GM19043 (cell line): ENCODE measurements around the gene NRSN2.
A peak's percentile ranks its signal among the peaks of the same experiment; 100 is the strongest.

Experiments used
- ATAC-seq: cut with Tn5 transposase; IDR thresholded peaks from one replicate; pipeline ENCODE4 v1.9.1; 2021; ENCODE audit warnings: low read depth; ENCODE audit not compliant: unreplicated experiment

Gene NRSN2, protein sequence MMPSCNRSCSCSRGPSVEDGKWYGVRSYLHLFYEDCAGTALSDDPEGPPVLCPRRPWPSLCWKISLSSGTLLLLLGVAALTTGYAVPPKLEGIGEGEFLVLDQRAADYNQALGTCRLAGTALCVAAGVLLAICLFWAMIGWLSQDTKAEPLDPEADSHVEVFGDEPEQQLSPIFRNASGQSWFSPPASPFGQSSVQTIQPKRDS

DNA sequence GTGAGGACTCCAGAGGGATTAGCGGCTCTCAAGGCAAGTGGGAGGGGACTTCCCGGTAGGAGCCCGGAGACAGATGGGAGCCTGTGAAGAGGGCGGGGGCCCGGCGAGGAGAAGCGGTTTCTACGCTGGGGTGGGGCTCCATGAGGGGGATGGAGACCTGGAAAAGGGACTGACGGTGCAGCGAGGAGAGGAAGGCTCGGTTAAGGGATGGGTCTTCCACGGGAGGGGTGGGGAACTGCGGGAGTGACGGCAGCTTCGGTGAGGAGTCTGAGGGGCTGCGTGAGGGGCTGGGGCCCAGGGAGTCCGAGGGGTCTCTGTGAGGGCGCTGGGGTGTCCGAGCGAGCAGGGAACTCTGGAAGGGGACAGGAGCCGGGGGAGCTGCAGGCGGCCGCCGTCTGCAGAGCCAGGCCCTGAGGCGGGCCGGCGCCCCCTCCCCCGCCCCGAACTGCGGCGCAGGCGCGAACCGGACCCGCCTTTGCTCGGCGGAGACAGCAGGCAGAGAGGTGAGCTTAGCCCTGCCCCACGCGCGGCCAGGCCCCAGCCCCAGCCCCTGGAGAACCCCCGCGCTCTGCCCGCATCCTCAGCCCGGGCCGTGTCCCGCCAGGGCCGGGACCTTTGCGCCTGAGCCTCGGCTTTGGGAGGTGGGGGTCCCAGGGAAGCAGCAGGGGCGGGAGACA, at the start of gene NRSN2:
Gene NRSN2, plus strand, starts transcription at position 472 of the 677 bp plus-strand sequence. CDS start 2,533 bp downstream, outside the sequence.
- ATAC-seq = no peak

DNA sequence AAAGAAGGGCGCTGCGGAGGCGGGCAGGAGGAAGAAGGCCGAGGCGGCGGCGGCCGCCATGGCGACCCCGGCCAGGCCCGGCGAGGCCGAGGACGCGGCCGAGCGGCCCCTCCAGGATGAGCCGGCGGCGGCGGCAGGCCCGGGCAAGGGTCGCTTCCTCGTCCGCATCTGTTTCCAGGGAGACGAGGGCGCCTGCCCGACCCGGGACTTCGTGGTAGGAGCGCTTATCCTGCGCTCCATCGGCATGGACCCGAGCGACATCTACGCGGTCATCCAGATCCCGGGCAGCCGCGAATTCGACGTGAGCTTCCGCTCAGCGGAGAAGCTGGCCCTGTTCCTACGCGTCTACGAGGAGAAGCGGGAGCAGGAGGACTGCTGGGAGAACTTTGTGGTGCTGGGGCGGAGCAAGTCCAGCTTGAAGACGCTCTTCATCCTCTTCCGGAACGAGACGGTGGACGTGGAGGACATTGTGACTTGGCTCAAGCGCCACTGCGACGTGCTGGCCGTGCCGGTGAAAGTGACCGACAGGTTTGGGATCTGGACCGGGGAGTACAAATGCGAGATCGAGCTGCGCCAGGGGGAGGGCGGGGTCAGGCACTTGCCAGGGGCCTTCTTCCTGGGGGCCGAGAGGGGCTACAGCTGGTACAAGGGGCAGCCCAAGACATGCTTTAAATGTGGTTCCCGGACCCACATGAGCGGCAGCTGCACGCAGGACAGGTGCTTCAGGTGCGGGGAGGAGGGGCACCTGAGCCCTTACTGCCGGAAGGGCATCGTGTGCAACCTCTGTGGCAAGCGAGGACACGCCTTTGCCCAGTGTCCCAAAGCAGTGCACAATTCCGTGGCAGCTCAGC, 48.8 kb upstream of the NRSN2 start:
- no peak for ATAC-seq

DNA sequence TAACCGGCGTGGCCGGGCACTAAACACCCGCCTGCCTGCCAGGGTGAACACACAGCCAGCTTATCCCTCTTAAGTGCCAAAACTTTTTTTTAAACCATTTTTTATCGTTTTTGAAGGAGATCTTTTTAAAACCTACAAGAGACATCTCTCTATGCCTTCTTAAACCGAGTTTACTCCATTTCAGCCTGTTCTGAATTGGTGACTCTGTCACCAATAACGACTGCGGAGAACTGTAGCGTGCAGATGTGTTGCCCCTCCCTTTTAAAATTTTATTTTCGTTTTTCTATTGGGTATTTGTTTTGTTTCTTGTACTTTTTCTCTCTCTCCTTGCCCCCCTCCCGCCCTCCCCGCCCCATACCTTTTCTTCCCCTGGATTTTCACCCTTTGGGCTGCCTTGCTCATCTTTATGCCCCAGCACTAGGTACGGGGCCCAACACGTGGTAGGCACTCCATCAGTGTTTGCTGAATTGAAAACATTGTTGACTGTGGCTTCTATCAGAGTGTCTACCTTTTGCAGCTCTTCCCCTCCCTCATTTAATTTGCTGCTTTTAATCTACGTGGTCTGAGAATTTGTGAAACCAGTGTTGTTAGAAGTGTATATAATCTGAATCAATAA, 48.0 kb upstream of the NRSN2 start:
- no peak for ATAC-seq

DNA sequence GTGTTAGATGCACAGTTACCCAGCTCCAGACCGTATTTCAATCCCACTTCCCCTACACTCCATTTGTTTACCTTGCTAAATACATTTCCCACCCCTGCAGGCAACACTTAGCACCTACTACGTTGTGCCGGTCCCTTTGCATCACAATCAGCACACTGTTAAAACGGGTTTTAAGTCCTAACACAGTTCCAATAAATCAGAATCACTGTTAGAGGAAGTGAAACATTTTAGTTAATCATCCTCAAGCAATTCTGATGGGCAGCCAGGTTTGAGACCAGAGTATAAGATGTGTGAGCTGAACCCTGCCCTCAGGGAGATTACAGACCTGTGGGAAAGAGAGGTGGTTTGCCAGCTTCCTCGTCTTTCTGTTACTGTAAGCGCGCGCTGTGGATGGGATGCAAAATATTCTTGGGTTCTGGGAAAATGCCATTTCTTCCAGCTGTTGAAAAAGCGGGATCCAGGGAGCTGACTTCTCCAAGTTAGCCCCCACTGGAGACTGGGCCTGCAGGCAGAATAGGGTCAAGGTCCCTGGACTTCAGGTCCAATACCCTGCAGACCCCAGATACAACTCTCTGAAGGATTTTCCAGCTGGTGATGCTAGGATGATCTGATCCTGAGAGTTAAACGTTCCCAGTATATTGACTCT, 46.4 kb upstream of the NRSN2 start:
- ATAC-seq = no peak

DNA sequence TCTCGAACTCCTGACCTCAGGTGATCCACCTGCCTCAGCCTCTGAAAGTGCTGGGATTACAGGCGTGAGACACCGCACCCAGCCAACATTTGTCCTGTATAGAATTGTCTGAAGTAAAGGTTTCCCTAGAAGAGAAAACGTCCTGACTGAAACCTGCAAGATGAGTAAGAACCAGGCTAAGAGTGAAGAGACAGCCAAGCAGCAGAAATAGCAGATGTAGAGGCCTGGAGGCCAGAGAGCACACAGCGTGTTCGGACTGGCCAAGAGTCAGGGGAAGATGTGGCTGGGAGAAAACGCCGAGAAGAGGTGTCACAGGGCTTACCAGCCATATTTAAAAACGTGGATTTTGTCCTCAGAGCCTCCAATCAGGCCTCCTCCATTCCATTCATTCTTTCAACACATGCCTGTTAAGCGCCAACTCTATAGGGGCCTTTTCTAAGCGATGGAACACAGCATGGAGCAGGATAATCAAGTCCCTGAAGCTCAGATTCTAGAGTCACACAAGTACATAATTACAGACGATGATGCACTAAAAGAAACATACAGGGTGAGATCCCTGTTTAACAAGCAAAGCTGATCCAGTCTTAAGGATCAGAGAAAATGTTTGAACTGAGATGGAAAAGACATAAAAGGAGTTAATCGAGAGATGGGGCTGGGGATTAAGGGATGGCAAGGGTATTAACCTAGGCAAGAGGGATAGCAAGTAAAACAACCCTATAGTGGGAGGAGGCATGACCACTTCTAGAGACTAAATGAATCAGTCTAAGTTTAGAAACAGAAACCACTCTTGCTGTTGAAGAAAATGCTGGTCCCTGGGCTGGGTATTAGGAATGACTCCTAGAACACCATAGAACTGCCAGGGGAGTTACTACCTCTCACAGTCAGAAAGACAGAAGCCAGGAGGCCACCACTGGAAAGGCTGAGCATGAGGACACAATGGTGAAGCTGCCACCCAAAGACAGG, 44.7 kb upstream of the NRSN2 start:
- no peak for ATAC-seq

DNA sequence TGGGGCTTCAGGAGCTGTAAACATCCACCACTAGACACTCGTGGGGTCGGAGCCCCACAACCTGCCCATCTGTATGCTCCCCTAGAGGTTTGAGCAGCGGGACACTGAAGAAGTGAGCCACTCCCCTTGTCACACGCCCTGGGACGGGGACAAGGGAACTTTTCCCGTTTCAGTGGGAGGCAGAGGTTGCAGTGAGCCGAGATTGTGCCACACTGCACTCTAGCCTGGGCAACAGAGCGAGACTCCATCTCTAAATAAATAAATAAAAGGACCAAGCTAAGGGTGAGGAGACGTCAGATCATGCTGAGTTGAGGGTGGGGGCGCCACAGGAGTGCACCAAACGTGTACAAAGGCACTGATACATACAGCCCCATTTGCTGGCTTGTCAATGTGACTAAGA, 41.2 kb upstream of the NRSN2 start:
- ATAC-seq = no peak

DNA sequence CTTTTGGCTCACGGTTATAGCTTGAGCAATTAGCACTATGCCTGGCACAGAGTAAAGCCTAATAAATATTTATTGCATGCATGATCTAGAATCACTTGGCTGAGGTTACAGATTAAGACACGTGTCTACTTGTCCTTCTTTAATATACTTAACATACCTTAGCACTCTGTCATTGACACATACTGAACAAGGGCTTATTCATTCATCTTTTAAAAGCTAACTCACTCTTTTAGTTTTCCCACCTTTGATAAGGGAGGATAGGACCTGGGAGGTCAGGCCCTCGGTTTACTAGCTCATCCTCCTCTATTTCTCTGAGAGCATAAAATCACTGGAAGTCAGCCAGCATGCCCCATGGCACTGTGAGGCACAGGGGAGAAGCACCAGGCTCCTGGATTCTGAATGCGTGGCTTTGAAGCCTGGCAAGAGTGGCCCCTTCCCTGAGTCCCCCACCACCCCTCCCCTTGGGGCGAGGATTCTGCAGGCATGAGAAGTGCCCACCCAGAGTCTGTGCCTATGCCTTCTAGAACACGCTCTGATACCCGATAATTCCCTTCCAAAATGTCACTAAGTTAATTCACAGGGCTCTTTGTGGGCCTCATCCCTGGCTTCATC, 38.4 kb upstream of the NRSN2 start:
- no peak for ATAC-seq

DNA sequence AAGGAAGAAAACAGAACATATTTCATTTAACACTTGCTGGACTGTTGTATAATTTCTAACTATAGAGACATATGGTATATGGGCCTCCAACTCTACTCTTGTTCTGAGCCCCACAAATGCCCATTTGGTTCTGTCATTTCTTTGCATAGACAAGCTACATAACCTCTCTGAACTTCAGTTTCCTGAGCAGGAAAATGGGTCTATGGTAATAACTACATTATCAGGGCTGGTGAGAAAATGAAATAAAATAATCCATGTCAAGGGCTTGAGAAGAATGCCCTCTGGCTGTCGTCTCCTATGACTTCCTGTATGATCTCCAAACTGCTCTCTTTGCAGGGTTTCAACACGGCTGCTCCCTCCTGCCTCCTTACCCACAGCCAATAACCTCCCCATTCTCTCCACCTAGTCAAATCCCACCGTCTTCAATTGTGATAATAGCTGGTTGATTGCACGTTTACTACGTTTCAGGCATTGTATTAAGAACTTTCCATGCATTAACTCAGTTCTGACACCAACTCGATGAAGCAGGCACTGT, 37.5 kb upstream of the NRSN2 start:
- no peak for ATAC-seq

DNA sequence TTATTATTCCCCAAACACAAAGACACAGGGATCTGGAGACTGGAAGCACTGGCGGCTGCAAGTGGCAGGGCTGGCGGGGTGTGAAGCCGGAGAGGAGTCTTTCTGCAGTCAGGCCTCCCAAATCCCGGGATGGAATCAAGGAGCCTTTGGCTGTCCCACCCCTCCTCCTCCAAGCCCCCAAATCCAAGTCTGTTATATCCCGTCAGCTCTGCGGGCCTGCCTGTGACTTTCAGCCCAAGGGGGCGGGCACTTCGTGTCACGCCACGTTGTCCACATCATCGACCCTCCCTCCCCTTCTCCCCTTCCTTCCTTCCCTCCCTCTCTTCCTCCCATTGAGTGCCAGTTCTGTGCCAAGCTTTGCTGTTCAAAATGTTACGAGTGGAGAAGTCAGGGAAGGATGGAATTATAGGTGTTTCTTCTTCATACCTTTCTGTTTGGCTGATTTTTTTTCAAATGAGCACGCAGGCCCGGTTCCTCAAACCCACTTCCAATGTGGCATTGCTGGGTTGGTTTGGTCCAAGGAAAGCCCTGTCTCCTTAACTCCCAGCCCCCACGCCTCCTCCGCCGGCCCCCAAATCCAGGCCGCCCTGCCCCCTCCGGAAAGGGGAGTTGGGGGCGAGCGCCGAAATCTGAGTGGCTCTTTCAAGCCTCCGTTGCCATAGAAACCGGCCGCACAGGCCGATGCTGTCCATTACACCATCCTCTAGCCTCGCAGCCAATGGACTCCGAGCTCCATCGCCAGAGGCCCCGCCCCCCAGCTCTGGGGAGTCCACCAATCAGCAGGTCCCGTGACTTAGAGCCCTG, 36.9 kb upstream of the NRSN2 start:
- peak; percentile 99 for ATAC-seq

DNA sequence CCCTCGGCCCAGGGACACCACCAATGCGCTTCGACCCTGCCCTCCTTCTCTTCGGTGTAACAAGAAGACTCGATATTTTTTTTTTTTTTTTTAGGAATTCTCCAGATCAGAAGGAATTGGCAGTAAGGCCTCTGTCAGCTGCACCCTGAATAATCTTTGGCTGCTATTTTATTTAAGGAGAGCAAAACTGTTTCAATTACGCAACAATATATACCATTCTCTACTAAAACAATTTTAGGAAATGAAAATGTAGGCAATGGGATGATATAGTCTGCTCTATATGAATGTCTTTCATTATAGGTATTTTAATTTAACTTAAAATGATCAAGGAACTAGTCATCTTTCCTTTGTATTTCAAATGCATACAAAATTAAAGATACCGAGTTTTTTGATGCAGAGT, 36.3 kb upstream of the NRSN2 start:
- ATAC-seq = no peak

DNA sequence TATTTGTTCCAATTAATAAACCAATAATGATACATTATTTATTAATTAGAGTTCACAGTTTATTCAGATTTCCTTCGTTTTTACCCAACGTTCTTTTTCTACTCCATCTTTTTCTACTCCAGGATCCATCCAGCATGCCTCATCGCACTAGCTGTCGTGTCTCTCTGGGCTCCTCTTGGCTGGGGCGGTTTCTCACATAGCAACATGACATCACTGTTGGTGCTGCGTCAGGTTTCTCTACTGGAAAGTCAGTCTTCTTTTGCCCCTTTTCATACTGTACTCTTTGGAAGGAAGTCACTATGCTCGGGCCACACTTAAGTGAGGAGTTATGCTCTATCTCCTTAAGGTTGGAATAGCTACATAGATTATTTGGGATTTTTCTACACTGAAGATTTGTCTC, 35.3 kb upstream of the NRSN2 start:
- ATAC-seq = no peak

DNA sequence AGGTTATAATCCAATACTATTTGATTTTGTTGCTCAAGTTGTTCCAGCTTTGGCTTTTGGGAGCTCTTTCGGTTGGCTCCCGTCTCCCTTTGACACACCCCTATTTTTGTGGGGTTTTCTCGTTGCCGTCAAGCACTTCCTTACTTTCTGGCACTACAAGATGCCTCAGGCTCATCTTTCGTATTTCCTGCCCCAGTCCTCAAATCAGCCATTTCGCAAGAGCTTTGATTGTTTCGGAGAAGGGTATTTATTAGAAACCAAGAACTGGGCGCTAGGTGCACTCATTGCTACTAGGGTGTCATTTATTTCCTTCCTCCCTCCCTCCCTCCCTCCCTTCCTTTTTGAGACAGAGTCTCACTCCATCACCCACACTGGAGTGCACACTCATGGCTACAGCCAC, 34.8 kb upstream of the NRSN2 start:
- no peak for ATAC-seq

DNA sequence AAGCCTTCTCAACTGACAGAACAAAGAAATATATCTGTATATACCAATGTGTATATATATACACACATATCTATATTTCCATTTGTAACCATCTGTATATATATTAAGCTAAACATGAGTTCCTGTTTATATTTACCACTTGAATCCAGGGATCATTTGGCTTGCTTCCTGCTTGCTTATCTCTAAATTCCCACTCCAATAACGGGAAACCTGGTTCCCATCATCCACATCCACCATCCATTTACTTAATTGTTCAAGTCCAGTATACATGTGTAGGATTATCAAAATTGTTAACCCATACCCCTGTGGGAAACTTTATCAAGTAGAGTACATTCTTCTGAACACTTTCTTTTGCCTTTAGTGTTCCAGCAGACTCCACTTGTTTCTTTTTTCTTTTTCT, 34.0 kb upstream of the NRSN2 start:
- no peak for ATAC-seq

DNA sequence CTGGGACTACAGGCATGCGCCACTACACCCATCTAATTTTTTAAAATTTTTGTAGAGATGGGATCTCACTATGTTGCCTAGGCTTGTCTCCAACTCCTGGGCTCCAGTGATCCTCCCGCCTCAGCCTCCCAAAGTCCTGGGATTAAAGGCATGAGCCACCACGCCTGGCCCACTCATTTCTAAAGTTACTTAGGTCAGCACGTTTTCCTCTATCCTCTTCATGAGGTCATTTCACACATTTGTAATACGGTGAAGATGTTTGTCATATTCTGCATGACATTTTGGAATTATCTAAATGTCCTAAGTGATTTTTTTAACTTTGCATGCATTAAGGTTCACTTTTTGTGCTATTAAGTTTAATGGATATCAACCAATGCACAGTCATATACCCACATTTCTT, 33.5 kb upstream of the NRSN2 start:
- no peak for ATAC-seq

DNA sequence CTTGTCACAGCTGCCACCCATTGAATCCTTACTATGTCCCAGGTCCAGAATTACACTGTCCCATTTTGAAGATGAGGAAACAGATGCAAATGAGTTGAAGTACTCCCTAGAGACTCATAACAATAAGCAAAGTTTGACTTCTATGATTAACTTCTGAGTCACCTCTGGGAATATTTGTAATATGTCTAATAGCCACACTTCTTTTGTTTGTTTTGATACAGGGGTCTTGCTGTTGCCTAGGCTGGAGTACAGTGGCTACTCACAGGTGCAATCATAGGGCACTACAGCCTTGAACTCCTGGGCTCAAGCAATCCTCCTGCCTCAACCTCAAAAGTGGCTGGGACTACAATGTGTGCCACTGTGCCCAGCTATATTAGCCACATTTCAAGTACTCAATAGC, 33.0 kb upstream of the NRSN2 start:
- no peak for ATAC-seq

DNA sequence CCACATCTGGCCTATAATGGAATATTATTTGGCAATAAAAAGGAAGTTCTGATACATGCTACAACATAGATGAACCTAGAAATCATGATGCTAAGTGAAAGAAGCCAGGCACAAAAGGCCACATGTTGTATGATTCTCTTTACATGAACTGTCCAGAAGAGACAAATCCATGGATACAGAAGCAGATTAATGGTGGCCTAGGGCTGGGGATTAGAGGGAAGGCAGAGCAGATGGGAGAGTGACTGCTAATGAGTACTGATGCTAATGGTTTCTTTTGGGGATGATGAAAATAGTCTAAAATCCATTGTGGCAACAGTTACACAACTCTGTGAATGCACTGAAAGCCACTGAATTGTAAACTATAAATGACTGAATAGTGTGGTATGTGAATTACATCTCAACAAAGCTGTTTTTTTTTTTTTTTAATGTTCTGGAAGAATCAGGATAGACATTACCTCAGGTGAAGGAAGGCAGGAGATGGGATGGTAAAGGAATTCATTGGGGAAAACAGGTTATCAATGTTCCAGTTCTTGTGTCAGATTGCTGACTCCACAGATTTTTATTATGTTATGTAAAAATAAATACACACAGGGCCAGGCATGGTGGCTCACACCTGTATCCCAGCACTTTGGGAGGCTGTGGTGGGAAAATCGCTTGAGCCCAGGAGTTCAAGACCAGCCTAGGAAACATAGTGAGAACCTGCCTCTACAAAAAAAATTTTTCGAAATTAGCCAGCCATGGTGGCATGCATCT, 30.4 kb upstream of the NRSN2 start:
- ATAC-seq = no peak
